Choroid plexus epithelial cell (primary cell): ENCODE data around the gene TRIM72.

Source experiments
- DNase-seq: peaks from one replicate; pipeline ENCODE4 v3.0.0-alpha.2; 2010; ENCODE audit warnings: low read depth
- H3K4me3 ChIP-seq: 2 replicates; pipeline ENCODE4 v1.5.1; 2011; ENCODE audit warnings: low read depth, mild to moderate bottlenecking, control low read depth, low read length, moderate library complexity
- TF ChIP-seq, protein P1 (sequence below): conservative IDR thresholded peaks from 2 replicates; pipeline ENCODE4 v1.5.1; 2011; ENCODE audit warnings: low read depth, mild to moderate bottlenecking, control low read depth, inconsistent platforms, low read length, moderate library complexity

Gene TRIM72

DNA sequence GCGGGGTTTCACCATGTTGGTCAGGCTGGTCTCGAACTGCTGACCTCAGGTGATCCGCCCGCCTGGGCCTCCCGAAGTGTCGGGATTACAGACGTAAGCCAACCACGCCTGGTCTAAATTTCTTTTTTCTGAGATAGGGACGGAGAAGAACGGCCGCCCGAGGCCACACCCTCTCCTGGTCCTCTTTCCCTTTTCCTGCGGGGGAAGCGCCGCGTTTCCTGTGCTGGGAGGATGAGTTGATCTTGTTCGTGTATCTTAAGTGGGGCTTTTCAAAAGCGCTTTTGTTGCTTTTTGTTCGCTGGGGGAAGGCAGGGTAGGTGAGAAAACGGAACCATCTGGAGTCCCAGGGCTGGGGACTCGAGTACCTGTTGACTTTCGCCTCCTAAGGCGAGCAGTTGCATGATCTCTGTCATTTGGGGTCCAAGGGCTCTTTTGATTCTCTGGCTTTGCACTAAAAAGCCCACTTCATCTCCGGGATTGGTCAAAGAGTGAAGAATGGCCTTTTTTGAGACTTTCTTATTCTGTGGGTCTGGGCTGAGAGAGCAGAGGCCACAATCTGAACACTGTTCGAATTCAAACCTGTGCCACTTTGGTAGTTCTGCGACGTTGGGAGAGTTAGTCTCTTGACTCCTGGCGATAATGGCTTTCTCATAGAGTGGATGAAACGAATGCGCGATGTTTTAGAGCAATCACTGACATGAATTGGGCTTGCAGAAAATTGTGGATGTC is 32.7 kb upstream of the TRIM72 start:
- peak overlapping the region; percentile 98 for H3K4me3 ChIP-seq
- DNase-seq = peak; percentile 41

DNA sequence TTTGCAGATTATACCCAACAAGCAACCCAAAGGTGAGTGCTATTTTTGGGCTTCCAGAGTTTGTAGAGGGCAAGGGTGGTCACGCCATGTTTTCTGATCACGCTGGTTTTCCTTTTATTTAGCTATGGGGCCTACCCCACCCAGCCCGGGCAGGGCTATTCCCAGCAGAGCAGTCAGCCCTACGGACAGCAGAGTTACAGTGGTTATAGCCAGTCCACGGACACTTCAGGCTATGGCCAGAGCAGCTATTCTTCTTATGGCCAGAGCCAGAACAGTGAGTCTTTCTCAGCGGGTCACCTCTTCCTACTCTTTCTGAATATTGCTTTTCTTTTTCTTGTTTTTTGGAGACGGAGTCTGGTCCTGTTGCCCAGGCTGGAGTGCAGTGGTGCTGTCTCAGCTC is 31.5 kb upstream of the TRIM72 start:
- DNase-seq = peak; percentile 41
- TF ChIP-seq, protein P1, sequence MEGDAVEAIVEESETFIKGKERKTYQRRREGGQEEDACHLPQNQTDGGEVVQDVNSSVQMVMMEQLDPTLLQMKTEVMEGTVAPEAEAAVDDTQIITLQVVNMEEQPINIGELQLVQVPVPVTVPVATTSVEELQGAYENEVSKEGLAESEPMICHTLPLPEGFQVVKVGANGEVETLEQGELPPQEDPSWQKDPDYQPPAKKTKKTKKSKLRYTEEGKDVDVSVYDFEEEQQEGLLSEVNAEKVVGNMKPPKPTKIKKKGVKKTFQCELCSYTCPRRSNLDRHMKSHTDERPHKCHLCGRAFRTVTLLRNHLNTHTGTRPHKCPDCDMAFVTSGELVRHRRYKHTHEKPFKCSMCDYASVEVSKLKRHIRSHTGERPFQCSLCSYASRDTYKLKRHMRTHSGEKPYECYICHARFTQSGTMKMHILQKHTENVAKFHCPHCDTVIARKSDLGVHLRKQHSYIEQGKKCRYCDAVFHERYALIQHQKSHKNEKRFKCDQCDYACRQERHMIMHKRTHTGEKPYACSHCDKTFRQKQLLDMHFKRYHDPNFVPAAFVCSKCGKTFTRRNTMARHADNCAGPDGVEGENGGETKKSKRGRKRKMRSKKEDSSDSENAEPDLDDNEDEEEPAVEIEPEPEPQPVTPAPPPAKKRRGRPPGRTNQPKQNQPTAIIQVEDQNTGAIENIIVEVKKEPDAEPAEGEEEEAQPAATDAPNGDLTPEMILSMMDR = no peak
- peak overlapping the region; percentile 98 for H3K4me3 ChIP-seq

More for the DNA sequence above, 32.7 kb upstream of the TRIM72 start:
- TF ChIP-seq, protein P1 = no peak

DNA sequence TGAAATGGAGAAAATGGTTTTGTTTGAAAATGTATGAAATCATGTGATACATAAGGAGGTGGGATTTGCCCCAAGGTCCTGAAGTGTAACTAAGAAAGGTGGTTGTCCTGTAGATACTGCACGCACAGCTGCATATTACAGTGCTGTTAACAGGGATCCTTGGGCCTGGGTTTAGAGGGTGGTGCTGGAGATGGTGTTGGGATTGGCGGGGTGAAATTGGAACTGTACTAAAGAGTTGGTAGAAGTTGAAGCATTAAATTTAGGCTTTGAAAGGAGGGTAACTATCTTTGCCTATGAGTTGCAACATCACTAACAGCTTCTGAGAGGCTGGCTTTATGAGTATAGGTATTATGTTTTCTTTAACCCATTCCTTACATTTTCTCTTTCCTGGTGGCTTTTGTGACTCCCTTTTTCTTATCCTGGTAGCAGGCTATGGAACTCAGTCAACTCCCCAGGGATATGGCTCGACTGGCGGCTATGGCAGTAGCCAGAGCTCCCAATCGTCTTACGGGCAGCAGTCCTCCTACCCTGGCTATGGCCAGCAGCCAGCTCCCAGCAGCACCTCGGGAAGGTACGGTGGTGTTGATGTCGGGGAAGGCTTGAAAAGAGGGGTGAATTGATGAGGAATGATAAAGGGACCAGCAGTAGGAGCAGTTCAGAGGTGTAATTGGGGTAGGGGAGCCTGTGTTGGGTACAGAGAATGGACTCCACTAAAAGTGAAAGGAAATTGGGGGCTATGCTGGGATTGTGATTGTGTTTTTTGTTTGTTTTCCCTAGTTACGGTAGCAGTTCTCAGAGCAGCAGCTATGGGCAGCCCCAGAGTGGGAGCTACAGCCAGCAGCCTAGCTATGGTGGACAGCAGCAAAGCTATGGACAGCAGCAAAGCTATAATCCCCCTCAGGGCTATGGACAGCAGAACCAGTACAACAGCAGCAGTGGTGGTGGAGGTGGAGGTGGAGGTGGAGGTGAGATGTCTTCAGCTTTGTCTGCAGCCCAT is 30.2 kb upstream of the TRIM72 start:
- TF ChIP-seq, protein P1 = no peak
- H3K4me3 ChIP-seq = peak overlapping the region; percentile 18
- DNase-seq = peak; percentile 20

DNA sequence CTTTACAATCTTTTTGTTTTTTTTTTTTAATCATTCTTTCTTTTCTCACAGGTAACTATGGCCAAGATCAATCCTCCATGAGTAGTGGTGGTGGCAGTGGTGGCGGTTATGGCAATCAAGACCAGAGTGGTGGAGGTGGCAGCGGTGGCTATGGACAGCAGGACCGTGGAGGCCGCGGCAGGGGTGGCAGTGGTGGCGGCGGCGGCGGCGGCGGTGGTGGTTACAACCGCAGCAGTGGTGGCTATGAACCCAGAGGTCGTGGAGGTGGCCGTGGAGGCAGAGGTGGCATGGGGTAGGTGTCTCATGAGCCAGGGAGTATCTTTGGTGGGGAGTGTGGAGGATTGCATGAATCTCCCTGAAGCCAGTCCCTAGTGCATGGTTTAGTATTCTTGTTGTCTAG is 29.0 kb upstream of the TRIM72 start:
- no peak overlapping the region for H3K4me3 ChIP-seq
- TF ChIP-seq, protein P1 = no peak
- DNase-seq = no peak

- H3K4me3 ChIP-seq = no peak overlapping the region
- TF ChIP-seq, protein P1 = no peak
- DNase-seq = no peak
These were observed 28.6 kb upstream of the TRIM72 start for GRCh38 chr16:31185339-31185738.

GRCh38 chr16:31186176-31186575 is 27.7 kb upstream of the TRIM72 start:
- no peak overlapping the region for H3K4me3 ChIP-seq
- DNase-seq = peak; percentile 23
- TF ChIP-seq, protein P1 = no peak
